Endothelial cell of umbilical vein (primary cell): ENCODE results near the gene GRIK1. TPM values are rescaled to one million over a fixed set of nuclear protein-coding genes. Genes with fewer than 3 reads are reported as not detected.

ENCODE experiments used
- BruUV-seq: library from RNA; stranded (reverse); fragments of 400-500 nt; replicated peaks from 2 replicates; lab custom pipeline; 2021; lab: Mats Ljungman, UMichigan
- CTCF ChIA-PET: fragments of 300-600, 350-600 bp; sonication (Branson Sonifier 250); formaldehyde crosslinking; loops from one replicate; lab custom pipeline; 2021; ENCODE audit warnings: antibody characterized with exemption, inconsistent platforms; lab: Charles Lee
- POLR2A ChIA-PET: fragments of 300-600, 350-600 bp; sonication (Branson Sonifier 250); formaldehyde crosslinking; loops from one replicate; lab custom pipeline; 2021; ENCODE audit warnings: antibody characterized with exemption, inconsistent platforms; lab: Charles Lee
- DNase-seq: peaks from one replicate; pipeline ENCODE4 v3.0.0-alpha.2; 2011; ENCODE audit warnings: low read depth, low spot score
- FAIRE-seq: peaks from 2 replicates; lab custom pipeline; 2011; peaks lifted over from hg19 to GRCh38; lab: Jason Lieb, UNC
- H2AFZ ChIP-seq: 2 replicates; pipeline ENCODE4 v1.6.0; 2012; ENCODE audit warnings: low read depth, low read length, control low read depth, inconsistent platforms
- H3K27ac ChIP-seq: 2 replicates; pipeline ENCODE4 v1.5.1; 2011; ENCODE audit warnings: low read depth, mild to moderate bottlenecking, control low read depth, low read length, moderate library complexity; ENCODE audit not compliant: insufficient read depth
- H3K27me3 ChIP-seq, 2 experiments: 2 replicates each; pipeline versions ENCODE4 v1.6.0 to v1.6.1; 2011; ENCODE audit warnings: low read length in 2 of 2, mixed read lengths in 1 of 2; ENCODE audit not compliant: control insufficient read depth in 2 of 2, insufficient read depth in 2 of 2
- H3K36me3 ChIP-seq, 2 experiments: 2 replicates in 1 of 2; 3 replicates in 1 of 2; pipeline ENCODE4 v1.5.1; 2011; ENCODE audit warnings: low read length in 2 of 2, mild to moderate bottlenecking in 1 of 2, moderate library complexity in 1 of 2; ENCODE audit not compliant: control insufficient read depth in 2 of 2, insufficient read depth in 2 of 2; ENCODE audit errors: extremely low read depth in 1 of 2
- H3K4me1 ChIP-seq: 3 replicates; pipeline ENCODE4 v1.5.1; 2011; ENCODE audit warnings: mild to moderate bottlenecking, low read length; ENCODE audit not compliant: control insufficient read depth, insufficient read depth; ENCODE audit errors: extremely low read depth
- H3K4me2 ChIP-seq: 2 replicates; pipeline ENCODE4 v1.6.1; 2011; ENCODE audit warnings: low read length, control low read depth, mixed read lengths; ENCODE audit not compliant: insufficient read depth
- H3K4me3 ChIP-seq, 3 experiments: fragments of 200-600 bp in 1 of 3; sonication (generic), shearing (Covaris generic) in 1 of 3; replicated peaks in 1 of 3; 2 replicates each; pipeline ENCODE4 v1.5.1; 2011 to 2016; ENCODE audit warnings: control low read depth in 3 of 3, low read length in 3 of 3, mild to moderate bottlenecking in 2 of 3, inconsistent platforms in 1 of 3, low read depth in 1 of 3, moderate library complexity in 1 of 3; ENCODE audit not compliant: insufficient read depth in 1 of 3
- H3K79me2 ChIP-seq: 2 replicates; pipeline ENCODE4 v1.6.0; 2012; ENCODE audit warnings: low read length, inconsistent platforms; ENCODE audit not compliant: control insufficient read depth, insufficient read depth
- H3K9ac ChIP-seq: replicated peaks from 2 replicates; pipeline ENCODE3; 2011; ENCODE audit warnings: low read length, control low read depth; ENCODE audit not compliant: insufficient read depth; ENCODE audit errors: extremely low read depth
- H3K9me1 ChIP-seq: replicated peaks from 3 replicates; pipeline ENCODE4 v1.6.0; 2011; ENCODE audit warnings: mild to moderate bottlenecking, low read length; ENCODE audit not compliant: control insufficient read depth, insufficient read depth; ENCODE audit errors: extremely low read depth
- H3K9me3 ChIP-seq: replicated peaks from 2 replicates; pipeline ENCODE4 v1.5.1; 2012; ENCODE audit warnings: low read length, inconsistent platforms; ENCODE audit not compliant: control insufficient read depth, insufficient read depth
- H4K20me1 ChIP-seq: replicated peaks from 2 replicates; pipeline ENCODE3; 2011; ENCODE audit warnings: mild to moderate bottlenecking, low read length; ENCODE audit not compliant: control insufficient read depth, insufficient read depth; ENCODE audit errors: extremely low read depth
- EZH2 ChIP-seq: IDR thresholded peaks from 2 replicates; pipeline ENCODE4 v1.6.1; 2012; ENCODE audit warnings: borderline replicate concordance, low read depth, mild to moderate bottlenecking, moderate library complexity, low read length, inconsistent platforms; ENCODE audit not compliant: severe bottlenecking
- GATA2 ChIP-seq: IDR thresholded peaks from 2 replicates; pipeline ENCODE4 v1.7.0; 2011; ENCODE audit warnings: low read depth, mild to moderate bottlenecking, moderate library complexity, mixed read lengths, low read length; ENCODE audit not compliant: insufficient read length, insufficient read depth
- JUN ChIP-seq: IDR thresholded peaks from 2 replicates; pipeline ENCODE4 v1.6.1; 2011; ENCODE audit warnings: borderline replicate concordance, low read depth; ENCODE audit not compliant: insufficient read length, insufficient read depth
- MYC ChIP-seq: IDR thresholded peaks from one replicate; pipeline ENCODE4 v1.6.1; 2011; ENCODE audit warnings: mild to moderate bottlenecking, low read depth, low read length
- POLR2A ChIP-seq: IDR thresholded peaks from 2 replicates; pipeline ENCODE4 v1.6.1; 2012; ENCODE audit warnings: low read depth, mild to moderate bottlenecking, control low read depth, low read length
- POLR2AphosphoS5 ChIP-seq: IDR thresholded peaks from 2 replicates; pipeline ENCODE4 v1.6.1; 2012; ENCODE audit warnings: low read depth, mild to moderate bottlenecking, control low read depth, low read length, moderate library complexity; ENCODE audit not compliant: insufficient read depth
- dilution Hi-C: fragments of 300-500 bp; cut with MboI; formaldehyde crosslinking; loops from one replicate; pipeline ENCODE4 v1.15.0; 2019; ENCODE audit warnings: low sequenced_read_pairs; ENCODE audit not compliant: extremely low pct_ligation_motif_present
- intact Hi-C: fragments of 100-400 bp; cut with micrococcal nuclease; formaldehyde crosslinking; loops from one replicate; pipeline ENCODE4 v1.10.0; 2022
- polyA plus RNA-seq, 4 experiments: library from polyadenylated mRNA; depleted of rRNA in 3 of 4; stranded (reverse) in 3 of 4; unstranded in 1 of 4; fragments of >200 nt; gene quantifications; 2 replicates each; pipeline versions ENCODE4 v1.2.1 to v1.2.3, GENCODE V29; 2011 to 2012; ENCODE audit warnings: missing spikeins in 1 of 4
- total RNA-seq: library from RNA; stranded (reverse); gene quantifications from 2 replicates; pipeline ENCODE4 v1.2.3, GENCODE V29; 2021
- TF ChIP-seq, protein P1 (sequence below): IDR thresholded peaks from 2 replicates; pipeline ENCODE4 v1.6.1; 2011; ENCODE audit not compliant: insufficient read depth, insufficient read length
- TF ChIP-seq, protein P2 (sequence below), 2 donors: IDR thresholded peaks; 1 replicate in 1 of 2; 2 replicates in 1 of 2; pipeline ENCODE4 v1.5.1; 2011; ENCODE audit warnings: low read length in 2 of 2, mild to moderate bottlenecking in 2 of 2, moderate library complexity in 2 of 2, control low read depth in 1 of 2, inconsistent platforms in 1 of 2, low read depth in 1 of 2; ENCODE audit not compliant: insufficient read depth in 1 of 2; ENCODE audit errors: extremely low read depth in 1 of 2

Gene GRIK1
- total and polyA plus RNA-seq, 2 donors (not counting 3 experiments of a cell fraction or from before 2014, with no cell fraction given) = not detected

DNA sequence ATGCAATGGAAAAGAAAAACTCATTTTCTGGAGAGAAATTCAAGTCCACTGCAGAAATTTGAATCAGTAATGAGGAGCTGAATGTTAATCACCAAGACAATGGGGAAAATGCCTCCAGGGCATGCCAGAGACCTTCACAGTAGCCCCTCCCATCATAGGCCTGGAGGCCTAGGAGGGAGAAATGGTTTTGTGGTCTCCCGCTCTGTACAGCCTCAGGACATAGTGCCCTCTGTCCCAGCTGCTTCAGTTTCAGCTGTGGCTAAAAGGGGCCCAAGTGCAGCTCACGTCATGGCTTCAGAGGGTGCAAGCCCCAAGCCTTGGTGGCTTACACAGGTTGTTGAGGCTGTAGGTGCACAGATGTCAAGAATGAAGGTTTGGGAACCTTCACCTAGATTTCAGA, 223.0 kb downstream of the GRIK1 start:
- BruUV-seq = no TSS peak
- dilution Hi-C loops (no loop called here), intact Hi-C loops (no loop called here)
- Histone ChIP-seq H3K9me1 (no peaks in the 10 kb centered on the region), H3K79me2 (no peaks in the 10 kb centered on the region), H3K9ac (no peak overlapping the region), H3K4me2 (no peak overlapping the region), H3K4me1 (no peaks in the 10 kb centered on the region), H3K27ac (no peak overlapping the region), H4K20me1 (no peaks in the 10 kb centered on the region), H3K27me3 (no peaks in the 10 kb centered on the region), H2AFZ (no peak overlapping the region), H3K36me3 (no peaks in the 10 kb centered on the region), H3K4me3 (no peak overlapping the region), H3K9me3 (no peaks in the 10 kb centered on the region)
- TF ChIP-seq MYC (no peak), JUN (no peak), EZH2 (no peak), POLR2A (no peak), GATA2 (no peak), POLR2AphosphoS5 (no peak)
- TF ChIP-seq, protein P1, sequence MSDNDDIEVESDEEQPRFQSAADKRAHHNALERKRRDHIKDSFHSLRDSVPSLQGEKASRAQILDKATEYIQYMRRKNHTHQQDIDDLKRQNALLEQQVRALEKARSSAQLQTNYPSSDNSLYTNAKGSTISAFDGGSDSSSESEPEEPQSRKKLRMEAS = no peak
- TF ChIP-seq, protein P2, sequence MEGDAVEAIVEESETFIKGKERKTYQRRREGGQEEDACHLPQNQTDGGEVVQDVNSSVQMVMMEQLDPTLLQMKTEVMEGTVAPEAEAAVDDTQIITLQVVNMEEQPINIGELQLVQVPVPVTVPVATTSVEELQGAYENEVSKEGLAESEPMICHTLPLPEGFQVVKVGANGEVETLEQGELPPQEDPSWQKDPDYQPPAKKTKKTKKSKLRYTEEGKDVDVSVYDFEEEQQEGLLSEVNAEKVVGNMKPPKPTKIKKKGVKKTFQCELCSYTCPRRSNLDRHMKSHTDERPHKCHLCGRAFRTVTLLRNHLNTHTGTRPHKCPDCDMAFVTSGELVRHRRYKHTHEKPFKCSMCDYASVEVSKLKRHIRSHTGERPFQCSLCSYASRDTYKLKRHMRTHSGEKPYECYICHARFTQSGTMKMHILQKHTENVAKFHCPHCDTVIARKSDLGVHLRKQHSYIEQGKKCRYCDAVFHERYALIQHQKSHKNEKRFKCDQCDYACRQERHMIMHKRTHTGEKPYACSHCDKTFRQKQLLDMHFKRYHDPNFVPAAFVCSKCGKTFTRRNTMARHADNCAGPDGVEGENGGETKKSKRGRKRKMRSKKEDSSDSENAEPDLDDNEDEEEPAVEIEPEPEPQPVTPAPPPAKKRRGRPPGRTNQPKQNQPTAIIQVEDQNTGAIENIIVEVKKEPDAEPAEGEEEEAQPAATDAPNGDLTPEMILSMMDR (IDR thresholded peaks at IDR 0.05; ENCODE audit: extremely low read depth in 1 of 2, insufficient read depth in 1 of 2, low read depth in 1 of 2, low read length in 2 of 2) = no peak
- CTCF ChIA-PET = no interaction called here
- POLR2A ChIA-PET = no interaction called here
- DNase-seq = no peak
- FAIRE-seq = no peak
